ENCODE results near the gene CARS2.
"Not testable (repeated sequence)": the region's sequence is repeated elsewhere in the genome, so short reads cannot be mapped to it uniquely, and the experiment has no call there.

The CARS2 gene, protein sequence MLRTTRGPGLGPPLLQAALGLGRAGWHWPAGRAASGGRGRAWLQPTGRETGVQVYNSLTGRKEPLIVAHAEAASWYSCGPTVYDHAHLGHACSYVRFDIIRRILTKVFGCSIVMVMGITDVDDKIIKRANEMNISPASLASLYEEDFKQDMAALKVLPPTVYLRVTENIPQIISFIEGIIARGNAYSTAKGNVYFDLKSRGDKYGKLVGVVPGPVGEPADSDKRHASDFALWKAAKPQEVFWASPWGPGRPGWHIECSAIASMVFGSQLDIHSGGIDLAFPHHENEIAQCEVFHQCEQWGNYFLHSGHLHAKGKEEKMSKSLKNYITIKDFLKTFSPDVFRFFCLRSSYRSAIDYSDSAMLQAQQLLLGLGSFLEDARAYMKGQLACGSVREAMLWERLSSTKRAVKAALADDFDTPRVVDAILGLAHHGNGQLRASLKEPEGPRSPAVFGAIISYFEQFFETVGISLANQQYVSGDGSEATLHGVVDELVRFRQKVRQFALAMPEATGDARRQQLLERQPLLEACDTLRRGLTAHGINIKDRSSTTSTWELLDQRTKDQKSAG

DNA sequence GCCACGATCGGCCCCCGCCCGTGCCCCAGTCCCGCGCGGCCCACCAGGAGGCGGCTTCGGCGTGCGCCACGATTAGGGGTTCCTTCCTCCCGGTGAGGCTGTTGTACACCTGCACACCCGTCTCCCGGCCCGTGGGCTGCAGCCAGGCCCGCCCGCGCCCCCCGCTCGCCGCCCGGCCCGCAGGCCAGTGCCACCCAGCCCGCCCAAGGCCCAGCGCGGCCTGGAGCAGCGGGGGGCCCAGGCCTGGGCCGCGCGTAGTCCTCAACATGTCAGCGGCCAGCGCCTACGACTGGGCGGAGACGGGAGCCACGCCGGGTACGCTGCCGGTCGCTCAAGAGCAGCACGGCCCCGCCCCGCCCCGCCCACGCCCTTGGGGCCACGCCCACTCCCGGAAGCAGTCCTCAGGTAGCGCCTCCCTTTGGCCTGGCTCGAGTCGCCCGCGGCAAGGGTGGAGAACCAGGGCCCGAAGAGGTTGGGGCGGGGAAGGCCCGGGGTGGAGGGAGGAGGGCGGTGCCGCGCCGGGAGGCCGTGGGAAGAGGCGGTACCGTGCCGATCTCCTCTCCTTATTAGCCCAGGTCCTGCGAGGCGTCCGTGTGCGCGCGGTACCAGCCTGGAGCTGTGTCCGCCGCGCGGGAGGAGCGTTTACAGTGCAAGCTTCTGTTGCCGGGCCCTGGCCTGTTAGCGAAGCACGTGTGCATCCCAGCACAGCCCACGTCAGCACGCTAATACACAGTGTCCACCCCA lies at the start of gene CARS2:
Gene CARS2, minus strand, starts transcription at position 291 of the 744 bp plus-strand sequence. Its CDS starts 23 bp downstream, at position 268.
- DNase-seq = peak; percentile 96

DNA sequence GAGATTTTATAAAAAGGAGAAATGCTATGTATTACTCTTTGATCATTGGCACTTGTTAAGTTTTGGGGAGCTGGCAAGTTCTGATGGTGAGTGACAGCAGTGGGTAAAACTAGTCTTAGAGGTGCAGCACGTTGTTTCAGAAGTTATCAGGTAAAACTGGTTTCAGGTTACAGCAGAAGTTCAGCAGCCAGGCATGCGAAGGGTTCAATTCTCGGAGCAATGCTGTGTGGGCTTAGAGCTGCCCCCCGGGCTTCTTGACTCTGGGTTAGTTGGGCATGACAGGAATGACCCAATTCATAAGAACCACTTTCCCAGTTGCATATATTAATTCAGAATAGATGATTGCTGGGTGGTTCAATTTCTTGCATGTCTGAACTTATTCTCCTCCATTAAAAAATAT lies 42.4 kb upstream of the CARS2 start:
- no peak for DNase-seq

DNA sequence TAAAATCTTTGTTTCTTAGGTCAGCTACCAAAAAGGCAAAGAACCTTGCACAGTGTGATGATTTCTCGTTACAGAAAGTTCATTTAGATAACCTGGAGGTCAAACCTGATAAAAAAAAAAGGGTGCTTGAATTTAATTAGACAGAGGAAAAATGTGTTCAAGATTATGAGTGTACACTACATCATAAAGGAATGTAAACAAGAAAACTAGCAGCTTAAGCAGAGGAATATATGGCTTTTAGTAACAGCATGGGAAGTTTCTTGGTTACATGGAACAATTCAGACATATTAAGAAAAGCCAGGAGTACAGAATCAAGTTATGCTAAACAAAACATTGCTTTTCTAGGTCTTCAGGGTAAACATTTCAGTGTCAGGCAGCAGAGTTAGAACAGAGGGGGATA lies 40.5 kb upstream of the CARS2 start:
- peak; percentile 13 for DNase-seq

- DNase-seq = no peak
Observed at GRCh38 chr13:110743687-110744086, 37.8 kb upstream of the CARS2 start.

- no peak for DNase-seq
Observed at GRCh38 chr13:110737555-110737954, 31.6 kb upstream of the CARS2 start.

- DNase-seq = no peak
Observed at GRCh38 chr13:110734561-110734960, 28.6 kb upstream of the CARS2 start.

GRCh38 chr13:110731072-110731471 lies 25.2 kb upstream of the CARS2 start:
- no peak for DNase-seq

- no peak for DNase-seq
Observed at GRCh38 chr13:110726726-110727125, 20.8 kb upstream of the CARS2 start.

DNA sequence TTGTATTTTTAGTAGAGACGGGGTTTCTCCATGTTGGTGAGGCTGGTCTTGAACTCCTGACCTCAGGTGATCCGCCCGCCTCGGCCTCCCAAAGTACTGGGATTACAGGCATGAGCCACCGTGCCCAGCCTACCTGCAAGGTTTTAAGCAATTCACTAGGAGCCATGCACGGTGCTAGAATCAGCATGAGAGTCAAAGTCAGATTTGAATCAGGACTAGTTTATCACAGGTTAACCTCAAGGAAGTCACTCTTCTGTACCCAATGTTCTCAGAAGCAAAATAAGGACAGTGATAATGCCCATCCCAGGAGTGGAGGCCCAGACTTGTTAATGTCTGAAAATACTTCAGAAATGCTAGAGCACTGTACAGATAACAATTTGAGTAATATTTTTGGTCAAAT lies 20.2 kb upstream of the CARS2 start:
- DNase-seq = not testable (repeated sequence)

- DNase-seq = no peak
Observed at GRCh38 chr13:110723598-110723997, 17.7 kb upstream of the CARS2 start.

DNA sequence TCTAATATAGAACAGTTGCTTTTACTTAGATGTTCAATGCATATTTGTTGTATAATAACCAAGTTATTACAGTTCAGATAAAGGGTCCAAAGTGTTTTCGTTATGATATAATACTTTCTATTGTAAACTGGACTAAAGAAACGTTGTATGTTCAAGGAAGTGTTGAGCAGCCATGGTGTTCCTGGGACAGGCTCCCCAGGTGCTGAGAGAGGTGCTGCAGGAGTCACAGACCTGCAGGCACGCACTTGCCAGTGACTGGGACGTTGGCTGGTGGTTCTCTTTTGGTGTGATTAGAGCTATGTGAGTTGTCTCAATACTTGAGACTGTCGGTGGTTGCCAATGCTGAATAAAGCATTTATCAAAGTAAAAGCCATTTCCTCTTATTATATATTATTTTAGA lies 17.1 kb upstream of the CARS2 start:
- DNase-seq = no peak

DNA sequence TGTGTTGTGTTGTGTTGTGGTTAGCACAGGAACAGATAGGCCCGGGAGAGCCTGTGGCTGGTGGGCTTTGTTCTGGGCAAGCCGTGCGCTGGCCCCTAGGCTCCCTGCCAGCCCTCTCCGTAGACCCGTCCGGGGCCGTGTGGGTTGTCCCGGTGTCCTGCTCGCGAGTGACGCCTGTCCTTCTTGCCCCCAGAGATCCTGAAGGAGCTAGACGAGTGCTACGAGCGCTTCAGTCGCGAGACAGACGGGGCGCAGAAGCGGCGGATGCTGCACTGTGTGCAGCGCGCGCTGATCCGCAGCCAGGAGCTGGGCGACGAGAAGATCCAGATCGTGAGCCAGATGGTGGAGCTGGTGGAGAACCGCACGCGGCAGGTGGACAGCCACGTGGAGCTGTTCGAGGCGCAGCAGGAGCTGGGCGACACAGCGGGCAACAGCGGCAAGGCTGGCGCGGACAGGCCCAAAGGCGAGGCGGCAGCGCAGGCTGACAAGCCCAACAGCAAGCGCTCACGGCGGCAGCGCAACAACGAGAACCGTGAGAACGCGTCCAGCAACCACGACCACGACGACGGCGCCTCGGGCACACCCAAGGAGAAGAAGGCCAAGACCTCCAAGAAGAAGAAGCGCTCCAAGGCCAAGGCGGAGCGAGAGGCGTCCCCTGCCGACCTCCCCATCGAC lies 13.3 kb upstream of the CARS2 start:
- DNase-seq = no peak

GRCh38 chr13:110716247-110716515 lies 10.3 kb upstream of the CARS2 start:
- no peak for DNase-seq

- DNase-seq = peak; percentile 100
Observed at GRCh38 chr13:110715395-110716246, 9.7 kb upstream of the CARS2 start.

DNA sequence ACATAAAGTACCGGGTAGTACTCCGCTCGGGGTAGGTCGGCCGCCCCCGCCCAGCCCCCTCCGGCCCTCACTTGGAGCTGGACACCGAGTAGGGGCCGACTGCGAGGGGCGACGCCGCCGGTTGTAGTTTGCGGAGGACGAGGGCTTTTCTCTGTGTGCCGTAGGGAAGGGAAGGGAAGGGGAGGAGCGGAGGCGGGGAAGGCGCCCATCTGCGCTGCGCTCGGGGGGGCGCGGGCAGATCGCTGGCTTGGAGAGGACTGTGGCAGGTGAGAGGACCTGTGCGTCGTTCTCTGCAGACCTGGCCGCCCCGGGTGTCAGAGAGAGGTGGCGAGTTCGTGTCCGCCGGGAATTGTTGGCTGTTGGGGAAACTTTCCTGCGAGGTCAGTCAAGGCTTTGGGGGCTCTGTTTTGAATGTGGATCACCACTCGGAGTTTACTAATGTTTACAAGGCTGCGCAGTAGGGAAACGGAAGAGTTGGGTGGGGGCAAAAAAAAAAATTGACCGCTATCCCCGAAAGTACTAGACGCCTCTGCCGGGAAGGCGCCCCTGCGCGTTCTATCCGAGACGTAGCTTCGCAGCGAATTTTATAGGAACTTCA lies 9.0 kb upstream of the CARS2 start:
- peak; percentile 39 for DNase-seq

- DNase-seq = peak; percentile 41
Observed at GRCh38 chr13:110713981-110714796, 8.3 kb upstream of the CARS2 start.

- no peak for DNase-seq
Observed at GRCh38 chr13:110713642-110713952, 7.7 kb upstream of the CARS2 start, which contains the start of gene ING1. Gene ING1 (plus strand): TSS chr13:110713700. CDS start chr13:110714150, 450 bp downstream.

DNA sequence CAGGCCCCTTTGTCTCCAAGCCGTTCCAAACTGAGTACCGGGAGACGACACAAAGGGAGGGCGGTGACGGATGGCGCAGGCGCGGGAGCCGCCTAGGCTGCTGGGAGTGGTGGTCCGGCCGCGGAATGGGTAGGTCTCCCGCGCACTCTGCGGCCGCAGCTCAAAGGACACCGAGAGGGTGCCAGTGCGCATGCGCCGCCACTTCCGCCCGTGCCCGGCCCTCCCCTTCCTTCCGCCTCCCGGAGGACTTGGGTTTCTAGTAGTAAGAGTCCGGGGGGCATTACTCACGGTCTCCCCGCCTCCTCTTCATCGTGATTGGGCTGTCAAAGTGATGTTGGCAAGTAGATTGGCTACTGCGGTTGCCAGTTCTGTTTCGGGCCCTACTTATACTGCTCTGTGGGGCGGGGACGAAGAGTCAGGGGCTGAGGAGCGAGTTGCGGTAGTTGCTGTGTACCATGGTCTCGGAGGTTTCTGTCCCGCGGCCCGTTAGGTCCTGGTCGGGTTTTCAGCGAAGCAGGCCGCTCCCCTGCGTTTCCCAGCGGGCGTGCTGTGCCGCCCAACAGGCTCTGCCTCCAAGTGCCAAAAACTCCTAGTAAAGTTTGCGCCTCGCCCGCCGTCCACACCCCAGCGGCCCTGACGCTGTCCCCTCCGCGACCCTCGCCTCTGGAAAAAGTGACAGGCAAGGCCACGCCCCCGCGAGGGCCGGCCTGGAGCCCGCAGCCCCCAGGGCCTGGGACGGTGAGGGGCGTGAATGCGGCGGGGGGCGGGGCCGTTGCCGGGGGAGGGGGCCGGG lies 7.1 kb upstream of the CARS2 start:
- peak; percentile 100 for DNase-seq

GRCh38 chr13:110712081-110712848 lies 6.3 kb upstream of the CARS2 start:
- DNase-seq = peak; percentile 90
